ENCODE results near the gene TMA7B. TPM values are rescaled to one million over a fixed set of nuclear protein-coding genes. Genes with fewer than 3 reads are reported as not detected.

TMA7B gene
- total and polyA plus RNA-seq, 2 of the 4 experiments (the other 2 are of a cell fraction), result not detected

DNA sequence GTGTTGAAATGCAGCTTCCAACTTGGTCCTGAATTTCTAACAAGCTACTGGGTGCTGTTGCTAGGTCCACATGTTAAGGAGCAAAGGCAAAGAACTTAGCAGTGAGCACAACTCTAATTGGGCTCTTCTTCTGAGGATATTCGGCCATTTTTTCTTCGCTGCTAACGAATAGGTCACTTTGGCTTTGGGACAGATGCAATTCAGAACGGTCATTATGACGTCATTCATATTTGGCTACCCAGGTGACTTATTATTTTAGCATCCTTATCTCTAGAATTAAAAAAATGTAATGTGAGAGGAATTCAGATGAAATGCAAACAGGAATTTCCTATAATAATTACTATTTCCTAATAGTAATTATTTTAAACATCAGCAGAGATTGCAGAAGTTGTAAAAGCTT lies 13.9 kb downstream of the TMA7B start:
- no peak overlapping the region for H3K56ac ChIP-seq (ENCODE audit: extremely low read depth, insufficient read depth, low read length)
- no peak overlapping the region for H3K4ac ChIP-seq (ENCODE audit: low read depth, low read length)
- POLR2A ChIA-PET (ENCODE audit: unreplicated experiment), result no interaction called here
- dilution Hi-C loops (cut with HindIII; ENCODE audit: low sequenced_read_pairs, unreplicated experiment), result no loop called here
- H2BK5ac ChIP-seq (ENCODE audit: low read depth, low read length, poor library complexity, severe bottlenecking), result no peak overlapping the region
- no peak overlapping the region for H3K18ac ChIP-seq (ENCODE audit: low read depth, low read length)
- no peak for TF ChIP-seq RFX5 (IDR thresholded peaks at IDR 0.05; ENCODE audit: low read depth, low read length)
- no peaks in the 10 kb centered on the region for H3K36me3 ChIP-seq (ENCODE audit: control insufficient read depth, insufficient read depth, low read length)
- H2AK5ac ChIP-seq (ENCODE audit: low read depth, low read length), result no peak overlapping the region
- no peak overlapping the region for H3K23ac ChIP-seq (ENCODE audit: low read depth, low read length)
- no peaks in the 10 kb centered on the region for H3K9me3 ChIP-seq (ENCODE audit: control insufficient read depth, insufficient read depth, low read length)
- no peak overlapping the region for H3K9ac ChIP-seq (ENCODE audit: low read depth, low read length)
- WGBS, 2 experiments (ENCODE audit: extremely low coverage in 2 of 2, insufficient read length in 1 of 2), result 100% methylated on average over 1 of the region's 5 CpGs; no CpG with 5 or more reads in 1 of the 2 experiments
- H3K27ac ChIP-seq (ENCODE audit: insufficient read depth, low read length), result no peak overlapping the region
- no peak overlapping the region for H2BK120ac ChIP-seq (ENCODE audit: low read depth, low read length)
- no peak overlapping the region for H2BK20ac ChIP-seq (ENCODE audit: low read depth, low read length)
- no peak overlapping the region for H3K4me3 ChIP-seq (ENCODE audit: insufficient read depth, low read depth, low read length)
- no peaks in the 10 kb centered on the region for H3K79me1 ChIP-seq (ENCODE audit: low read depth in 1 of 2, low read length in 2 of 2)
- CTCF ChIA-PET, result no interaction called here
- H3K14ac ChIP-seq (replicated peaks; ENCODE audit: low read depth, low read length), result no peak overlapping the region
- peaks cover 70% of the 10 kb centered on the region for H3K27me3 ChIP-seq (ENCODE audit: control insufficient read depth, insufficient read depth, low read length)
- in situ Hi-C loops (cut with MboI; ENCODE audit: low sequenced_read_pairs), result no loop called here
- ATAC-seq (ENCODE audit: low read depth), result no peak
- no peaks in the 10 kb centered on the region for H3K9me1 ChIP-seq (ENCODE audit: insufficient read depth, low read length)
- H4K20me1 ChIP-seq (ENCODE audit: insufficient read depth, low read length), result no peaks in the 10 kb centered on the region
- H4K8ac ChIP-seq (ENCODE audit: low read depth in 2 of 2, low read length in 2 of 2), result no peak overlapping the region
- BruUV-seq (replicated peaks), result no TSS peak
- no peak overlapping the region for H3K4me2 ChIP-seq (ENCODE audit: low read depth, low read length)
- no peak overlapping the region for H4K5ac ChIP-seq (ENCODE audit: low read depth, low read length)
- no peak overlapping the region for H2BK15ac ChIP-seq (ENCODE audit: low read depth, low read length)
- H2AFZ ChIP-seq (replicated peaks; ENCODE audit: low read length, poor library complexity), result no peak overlapping the region
- H2AK9ac ChIP-seq (replicated peaks; ENCODE audit: low read depth, low read length, poor library complexity), result no peak overlapping the region
- no peak for DNase-seq
- intact Hi-C loops (cut with micrococcal nuclease), result no loop called here
- no peaks in the 10 kb centered on the region for H3K4me1 ChIP-seq (ENCODE audit: control insufficient read depth, insufficient read depth, low read length)
- no peak overlapping the region for H4K91ac ChIP-seq (ENCODE audit: insufficient read depth, low read depth, low read length)
